ENCODE data around the gene PDZRN3. TPM values are rescaled to one million over a fixed set of nuclear protein-coding genes. Genes with fewer than 3 reads are reported as not detected.

Gene PDZRN3
- total RNA-seq, 1 donor, result 76.8 TPM

- DNase-seq (ENCODE audit: low read depth), result no peak
- H3K4me3 ChIP-seq (ENCODE audit: low read depth, low read length), result no peak overlapping the region
- TF ChIP-seq, protein P1, sequence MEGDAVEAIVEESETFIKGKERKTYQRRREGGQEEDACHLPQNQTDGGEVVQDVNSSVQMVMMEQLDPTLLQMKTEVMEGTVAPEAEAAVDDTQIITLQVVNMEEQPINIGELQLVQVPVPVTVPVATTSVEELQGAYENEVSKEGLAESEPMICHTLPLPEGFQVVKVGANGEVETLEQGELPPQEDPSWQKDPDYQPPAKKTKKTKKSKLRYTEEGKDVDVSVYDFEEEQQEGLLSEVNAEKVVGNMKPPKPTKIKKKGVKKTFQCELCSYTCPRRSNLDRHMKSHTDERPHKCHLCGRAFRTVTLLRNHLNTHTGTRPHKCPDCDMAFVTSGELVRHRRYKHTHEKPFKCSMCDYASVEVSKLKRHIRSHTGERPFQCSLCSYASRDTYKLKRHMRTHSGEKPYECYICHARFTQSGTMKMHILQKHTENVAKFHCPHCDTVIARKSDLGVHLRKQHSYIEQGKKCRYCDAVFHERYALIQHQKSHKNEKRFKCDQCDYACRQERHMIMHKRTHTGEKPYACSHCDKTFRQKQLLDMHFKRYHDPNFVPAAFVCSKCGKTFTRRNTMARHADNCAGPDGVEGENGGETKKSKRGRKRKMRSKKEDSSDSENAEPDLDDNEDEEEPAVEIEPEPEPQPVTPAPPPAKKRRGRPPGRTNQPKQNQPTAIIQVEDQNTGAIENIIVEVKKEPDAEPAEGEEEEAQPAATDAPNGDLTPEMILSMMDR (IDR thresholded peaks at IDR 0.05; ENCODE audit: insufficient read depth, low read length), result no peak
These were observed 133.5 kb downstream of the PDZRN3 start for GRCh38 chr3:73491287-73491662.

GRCh38 chr3:73490453-73491286 lies 134.1 kb downstream of the PDZRN3 start:
- DNase-seq (ENCODE audit: low read depth), result peak; percentile 76
- TF ChIP-seq, protein P1 (IDR thresholded peaks at IDR 0.05; ENCODE audit: insufficient read depth, low read length), result no peak
- no peak overlapping the region for H3K4me3 ChIP-seq (ENCODE audit: low read depth, low read length)

GRCh38 chr3:73485877-73486330 lies 138.8 kb downstream of the PDZRN3 start:
- H3K4me3 ChIP-seq (ENCODE audit: low read depth, low read length), result no peak overlapping the region
- TF ChIP-seq, protein P1 (IDR thresholded peaks at IDR 0.05; ENCODE audit: insufficient read depth, low read length), result no peak
- no peak for DNase-seq (ENCODE audit: low read depth)

GRCh38 chr3:73484656-73485248 lies 140.0 kb downstream of the PDZRN3 start:
- TF ChIP-seq, protein P1 (IDR thresholded peaks at IDR 0.05; ENCODE audit: insufficient read depth, low read length), result no peak
- no peak overlapping the region for H3K4me3 ChIP-seq (ENCODE audit: low read depth, low read length)
- DNase-seq (ENCODE audit: low read depth), result peak; percentile 40

DNA sequence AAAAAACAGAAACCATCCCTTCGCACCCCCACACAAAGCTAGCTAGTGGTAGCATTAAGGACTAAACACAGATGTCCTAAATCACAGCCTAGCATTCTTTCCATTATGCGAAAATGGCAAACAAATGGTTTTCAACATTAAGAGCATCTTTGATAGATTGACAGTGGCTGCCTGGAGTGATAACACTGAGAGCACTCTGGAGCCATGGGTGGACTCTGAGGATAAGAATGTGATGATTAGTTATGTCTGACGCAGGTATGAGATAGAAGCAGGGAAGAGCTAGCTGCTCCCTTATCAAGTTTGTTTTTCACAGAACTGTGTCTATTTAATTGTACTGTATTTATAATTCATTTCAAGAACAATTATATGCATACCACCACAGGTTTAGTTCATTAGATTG lies 142.9 kb downstream of the PDZRN3 start:
- TF ChIP-seq, protein P1 (IDR thresholded peaks at IDR 0.05; ENCODE audit: insufficient read depth, low read length), result no peak
- H3K4me3 ChIP-seq (ENCODE audit: low read depth, low read length), result no peak overlapping the region
- no peak for DNase-seq (ENCODE audit: low read depth)

DNA sequence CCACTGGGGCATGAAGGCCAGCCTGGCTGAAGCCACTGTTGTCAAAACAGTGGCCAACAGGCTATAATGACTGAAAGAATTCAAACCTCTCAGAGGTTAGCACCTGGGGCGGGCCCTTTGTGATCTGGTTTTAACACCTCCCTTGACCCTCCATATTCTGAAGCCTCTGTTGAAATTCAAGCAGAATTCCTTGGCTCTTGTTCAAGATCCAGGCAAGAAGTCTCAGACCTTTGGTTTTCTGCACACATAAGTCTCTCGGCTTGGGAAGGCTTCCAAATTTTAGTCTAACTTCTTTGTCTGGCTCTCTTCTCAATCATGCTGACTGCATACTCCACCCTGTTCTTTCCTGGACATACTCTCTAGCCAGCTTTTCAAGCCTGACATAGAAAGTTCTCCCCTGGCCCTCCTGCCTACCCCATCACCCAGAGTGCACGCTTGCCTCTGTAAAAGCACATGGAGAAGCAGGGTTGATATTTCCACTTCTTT lies 144.5 kb downstream of the PDZRN3 start:
- DNase-seq (ENCODE audit: low read depth), result peak; percentile 71
- no peak overlapping the region for H3K4me3 ChIP-seq (ENCODE audit: low read depth, low read length)
- TF ChIP-seq, protein P1 (IDR thresholded peaks at IDR 0.05; ENCODE audit: insufficient read depth, low read length), result no peak
